Activated CD4-positive, alpha-beta T cell treated with anti-CD3 and anti-CD28 coated beads, Interleukin-2, amount 10 ng/mL, durations not matched to agents 7 days and 5 days (primary cell): ENCODE results near the gene NGEF. TPM values are rescaled to one million over a fixed set of nuclear protein-coding genes. Genes with fewer than 3 reads are reported as not detected.

Source experiments
- CTCF ChIA-PET: fragments of 350-600 bp; sonication (Branson Sonifier 250); formaldehyde crosslinking; loops from one replicate; lab custom pipeline; 2021; ENCODE audit warnings: antibody characterized with exemption; lab: Charles Lee
- POLR2A ChIA-PET: fragments of 350-600 bp; sonication (Branson Sonifier 250); formaldehyde crosslinking; loops from one replicate; lab custom pipeline; 2021; ENCODE audit warnings: antibody characterized with exemption; lab: Charles Lee
- DNase-seq: peaks from one replicate; pipeline ENCODE4 v3.0.0-alpha.2; 2020
- H3K27ac Mint-ChIP-seq: one replicate; pipeline ENCODE4 v1.8.0; 2021; ENCODE audit warnings: mild to moderate bottlenecking, moderate library complexity, mixed read lengths
- H3K27me3 Mint-ChIP-seq: one replicate; pipeline ENCODE4 v1.8.0; 2021; ENCODE audit warnings: mixed read lengths
- H3K36me3 Mint-ChIP-seq: one replicate; pipeline ENCODE4 v1.8.0; 2021; ENCODE audit warnings: low read depth, mixed read lengths
- H3K4me1 Mint-ChIP-seq: one replicate; pipeline ENCODE4 v1.8.0; 2021; ENCODE audit warnings: mixed read lengths
- H3K4me3 Mint-ChIP-seq: one replicate; pipeline ENCODE4 v1.8.0; 2021; ENCODE audit warnings: mild to moderate bottlenecking, moderate library complexity, mixed read lengths
- H3K9me3 Mint-ChIP-seq: one replicate; pipeline ENCODE4 v1.8.0; 2021; ENCODE audit warnings: mixed read lengths
- total RNA-seq, 2 experiments: library from RNA; stranded (reverse); gene quantifications; one replicate each; pipeline ENCODE4 v1.2.3, GENCODE V29; 2021

Gene NGEF
- total RNA-seq, 2 experiments from 2014 or later: not detected

DNA sequence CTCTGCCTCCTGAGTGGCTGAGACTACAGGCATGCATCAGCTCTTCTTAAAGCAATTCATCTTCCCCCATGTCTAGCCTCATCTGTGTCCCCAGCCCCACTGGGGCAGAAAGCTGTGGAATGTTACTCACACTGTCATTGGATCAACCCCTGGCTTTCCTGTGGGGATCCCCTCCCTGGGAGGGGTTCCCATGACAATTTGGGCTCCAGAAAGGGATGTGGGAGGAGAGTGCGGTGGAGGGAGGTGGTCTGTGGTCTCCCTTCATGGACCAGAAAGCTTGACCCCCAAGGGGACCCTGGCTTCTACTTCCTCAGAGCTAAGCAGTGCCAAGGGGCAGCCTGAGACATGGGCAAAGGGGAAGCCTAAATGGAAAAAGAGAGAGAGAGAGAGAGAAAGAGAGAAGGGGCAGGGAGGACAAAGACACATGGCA lies 1.3 kb downstream of the NGEF start:
- no peak overlapping the region for H3K27ac Mint-ChIP-seq
- no peaks in the 10 kb centered on the region for H3K4me1 Mint-ChIP-seq
- POLR2A ChIA-PET: interaction anchor here (0.7 kb wide), 1 partner anchor 101 kb away, joined by 5 read pairs; no protein-coding TSS in a partner anchor
- H3K4me3 Mint-ChIP-seq: no peak overlapping the region
- DNase-seq: no peak
- CTCF ChIA-PET: interaction anchor here (1.0 to 1.3 kb wide), 2 partner anchors 10 to 42 kb away, joined by 3 to 4 read pairs; no protein-coding TSS in a partner anchor
- H3K27me3 Mint-ChIP-seq: peaks cover 3% of the 10 kb centered on the region
- no peaks in the 10 kb centered on the region for H3K36me3 Mint-ChIP-seq
- H3K9me3 Mint-ChIP-seq: peaks cover 5% of the 10 kb centered on the region

DNA sequence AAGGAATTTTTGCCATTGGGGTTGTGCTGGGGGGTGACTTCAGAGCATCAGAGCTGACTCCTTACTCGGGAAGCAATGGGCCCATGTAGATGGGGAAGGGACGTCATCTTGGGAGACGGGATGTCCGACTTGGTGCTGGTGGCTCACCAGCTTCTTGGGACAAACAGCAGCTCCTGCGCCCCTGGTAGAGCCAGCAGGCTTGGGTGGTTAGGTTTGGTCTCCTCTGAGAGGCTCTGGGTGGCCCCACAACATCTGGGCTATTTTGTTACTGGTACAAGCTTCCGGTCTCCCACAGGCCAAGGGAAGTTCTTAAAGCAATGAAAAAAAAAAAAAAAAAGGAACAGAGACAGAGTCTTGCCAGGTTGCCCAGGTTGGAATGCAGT lies 1.8 kb downstream of the NGEF start:
- Mint-ChIP-seq H3K27me3 (peaks cover 3% of the 10 kb centered on the region), H3K36me3 (no peaks in the 10 kb centered on the region), H3K4me1 (no peaks in the 10 kb centered on the region), H3K27ac (no peak overlapping the region), H3K9me3 (peaks cover 5% of the 10 kb centered on the region), H3K4me3 (no peak overlapping the region)
- ChIA-PET CTCF (interaction anchor here (1.0 to 1.3 kb wide), 2 partner anchors 10 to 43 kb away, joined by 3 to 4 read pairs; no protein-coding TSS in a partner anchor), POLR2A (interaction anchor here (0.7 kb wide), 1 partner anchor 102 kb away, joined by 5 read pairs; no protein-coding TSS in a partner anchor)
- no peak for DNase-seq

DNA sequence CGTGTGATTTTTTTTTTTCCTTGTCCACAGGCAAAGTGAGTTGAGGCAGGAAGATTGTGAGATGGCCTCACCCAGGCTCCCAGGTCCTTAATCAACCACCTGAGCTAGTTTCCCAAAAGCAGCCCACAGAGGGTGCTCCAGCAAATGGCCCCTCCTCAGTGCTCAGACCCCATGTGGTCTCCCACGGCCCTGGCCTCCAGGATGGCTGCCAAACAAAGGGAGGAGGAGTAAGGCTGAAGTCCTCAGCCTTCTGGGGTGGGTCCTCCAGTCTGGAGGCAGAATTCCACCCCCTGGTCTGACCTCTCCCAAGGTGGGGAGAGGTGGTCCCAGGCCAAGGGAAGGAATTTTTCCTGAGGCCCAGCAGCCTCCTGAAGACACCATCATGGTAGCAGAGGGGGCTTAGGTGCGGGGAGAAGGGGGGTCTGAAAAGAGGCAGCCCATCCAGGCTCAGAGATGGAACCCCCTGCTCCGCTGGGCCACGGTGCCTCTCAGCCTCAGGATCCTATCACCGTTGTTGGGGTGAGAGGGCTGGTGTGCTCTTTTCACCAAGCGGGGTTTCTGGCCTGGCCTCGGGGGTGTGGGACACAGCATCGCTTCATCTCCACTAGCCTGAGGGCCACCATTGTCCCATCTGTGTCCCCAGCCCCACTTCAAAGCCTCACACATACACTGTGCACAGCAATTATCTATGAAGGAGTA lies 2.3 kb downstream of the NGEF start:
- Mint-ChIP-seq H3K27me3 (peaks cover 3% of the 10 kb centered on the region), H3K4me3 (no peak overlapping the region), H3K9me3 (peaks cover 5% of the 10 kb centered on the region), H3K27ac (no peak overlapping the region), H3K4me1 (no peaks in the 10 kb centered on the region), H3K36me3 (no peaks in the 10 kb centered on the region)
- DNase-seq: no peak
- POLR2A ChIA-PET: no interaction called here
- CTCF ChIA-PET: interaction anchor here (1.3 kb wide), 1 partner anchor 43 kb away, joined by 3 read pairs; no protein-coding TSS in a partner anchor

DNA sequence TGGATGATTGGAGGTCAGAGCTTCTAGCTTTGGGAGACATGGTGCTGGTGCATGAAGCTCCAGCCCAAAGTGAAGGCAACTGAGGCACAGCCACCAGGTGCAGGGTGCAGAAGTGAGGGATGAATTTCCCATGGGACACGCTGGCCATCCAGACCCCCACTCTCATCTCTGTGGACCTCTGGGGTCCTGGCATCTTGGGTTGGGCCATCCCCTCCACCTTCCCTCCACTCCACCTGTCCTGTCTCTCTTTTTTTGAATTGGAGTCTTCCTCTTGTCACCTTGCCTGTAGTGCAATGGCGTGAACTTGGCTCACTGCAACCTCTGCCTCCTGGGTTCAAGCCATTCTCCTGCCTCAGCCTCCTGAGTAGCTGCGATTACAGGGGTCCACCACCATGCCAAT lies 3.4 kb downstream of the NGEF start:
- Mint-ChIP-seq H3K27me3 (peaks cover 3% of the 10 kb centered on the region), H3K9me3 (no peaks in the 10 kb centered on the region), H3K27ac (no peak overlapping the region), H3K36me3 (no peaks in the 10 kb centered on the region), H3K4me3 (no peak overlapping the region), H3K4me1 (no peaks in the 10 kb centered on the region)
- ChIA-PET CTCF (interaction anchor here (0.6 kb wide), 4 partner anchors 107 to 200 kb away, joined by 3 read pairs; no protein-coding TSS in a partner anchor), POLR2A (no interaction called here)
- DNase-seq: no peak

DNA sequence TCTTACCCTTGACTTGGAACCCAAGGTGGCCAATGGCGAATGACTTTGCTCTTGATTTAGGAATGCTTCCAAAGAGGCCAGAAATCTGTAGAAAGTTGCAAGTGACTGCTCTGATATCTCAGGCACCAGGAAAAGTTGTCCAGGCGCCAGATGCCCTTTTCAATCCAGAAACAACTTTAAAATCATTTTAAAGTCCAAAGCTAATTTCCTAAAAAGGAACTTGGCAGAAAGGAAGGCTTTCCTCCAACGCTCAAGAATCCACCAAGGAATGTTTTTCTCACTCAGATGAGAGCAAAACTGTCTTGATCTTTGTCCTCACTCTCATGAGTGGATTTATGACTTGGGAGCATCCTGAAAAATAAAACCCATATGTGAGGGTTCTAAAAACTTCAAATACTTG lies 5.3 kb downstream of the NGEF start:
- DNase-seq: no peak
- POLR2A ChIA-PET: no interaction called here
- CTCF ChIA-PET: interaction anchor here (0.6 to 0.7 kb wide), 2 partner anchors 21 to 390 kb away, joined by 3 to 4 read pairs; no protein-coding TSS in a partner anchor

DNA sequence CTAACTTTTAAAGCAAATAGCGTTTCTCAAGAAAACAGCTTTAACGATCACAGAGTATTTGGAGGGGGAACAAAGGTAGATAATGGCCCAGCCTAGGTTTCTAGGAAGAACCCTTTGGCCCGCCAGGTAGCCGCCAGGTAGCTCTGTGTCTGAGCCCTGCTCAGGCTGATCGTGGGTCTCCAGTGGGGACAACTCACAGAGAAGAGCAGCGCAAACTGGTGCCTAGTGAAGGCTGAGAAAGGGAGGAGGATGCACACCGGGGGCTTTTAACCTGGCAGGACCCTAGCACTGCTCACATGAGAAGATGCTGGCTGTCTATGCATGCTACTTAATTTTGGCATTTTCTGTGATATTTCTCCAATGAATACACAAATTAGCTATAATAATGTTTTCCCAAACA lies 5.8 kb downstream of the NGEF start:
- no peak overlapping the region for H3K27ac Mint-ChIP-seq
- ChIA-PET POLR2A (no interaction called here), CTCF (interaction anchor here (0.7 kb wide), 1 partner anchor 21 kb away, joined by 4 read pairs; no protein-coding TSS in a partner anchor)
- DNase-seq: no peak
- no peak overlapping the region for H3K4me3 Mint-ChIP-seq
- H3K36me3 Mint-ChIP-seq: no peaks in the 10 kb centered on the region
- H3K4me1 Mint-ChIP-seq: no peaks in the 10 kb centered on the region
- H3K27me3 Mint-ChIP-seq: peaks cover 3% of the 10 kb centered on the region
- no peaks in the 10 kb centered on the region for H3K9me3 Mint-ChIP-seq

More for the DNA sequence above, 5.3 kb downstream of the NGEF start:
- Mint-ChIP-seq H3K4me3 (no peak overlapping the region), H3K36me3 (no peaks in the 10 kb centered on the region), H3K27me3 (peaks cover 3% of the 10 kb centered on the region), H3K9me3 (no peaks in the 10 kb centered on the region), H3K4me1 (no peaks in the 10 kb centered on the region), H3K27ac (no peak overlapping the region)

DNA sequence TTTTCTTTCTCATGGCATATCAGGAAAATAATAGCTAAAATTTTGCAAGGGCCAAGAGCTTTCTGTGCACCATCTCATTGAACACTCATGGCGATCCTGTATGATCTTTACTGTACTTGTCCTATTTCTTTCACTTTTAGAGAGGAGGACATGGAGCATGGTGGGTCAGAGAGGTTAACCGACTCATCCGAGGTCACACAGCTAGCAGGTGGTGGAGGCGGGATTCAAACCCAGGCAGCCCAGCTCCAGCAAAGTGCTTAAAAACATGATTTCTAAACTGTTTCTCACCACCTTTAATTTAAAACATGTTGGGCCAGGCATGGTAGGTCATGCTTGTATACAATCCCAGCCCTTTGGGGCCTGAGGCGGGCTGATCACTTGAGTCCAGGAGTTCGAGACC lies 6.4 kb downstream of the NGEF start:
- DNase-seq: no peak

DNA sequence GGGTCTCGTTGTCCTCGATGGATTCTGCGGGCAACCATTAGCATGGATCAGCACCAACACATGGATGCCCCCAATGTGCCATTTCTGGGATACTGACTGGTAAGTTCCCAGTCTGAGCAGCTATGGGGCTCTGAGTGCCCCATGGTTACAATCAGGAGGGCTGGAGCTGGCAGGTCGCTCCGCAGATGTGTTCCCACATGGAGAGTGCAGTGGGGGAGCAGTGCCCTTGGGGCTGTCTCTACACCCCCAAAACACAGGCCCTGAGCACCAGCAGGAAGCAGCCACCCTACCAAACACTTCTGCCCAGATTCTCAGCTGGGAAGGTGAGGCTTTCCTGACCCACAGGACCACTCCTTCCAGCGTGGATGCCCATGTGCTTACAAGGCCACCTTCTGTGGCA lies 8.0 kb downstream of the NGEF start:
- Mint-ChIP-seq H3K9me3 (no peaks in the 10 kb centered on the region), H3K27ac (no peak overlapping the region), H3K36me3 (no peaks in the 10 kb centered on the region), H3K4me3 (no peak overlapping the region), H3K27me3 (peaks cover 3% of the 10 kb centered on the region), H3K4me1 (no peaks in the 10 kb centered on the region)
- no peak for DNase-seq
- CTCF ChIA-PET: no interaction called here
- POLR2A ChIA-PET: no interaction called here

More for the DNA sequence above, 6.4 kb downstream of the NGEF start:
- Mint-ChIP-seq H3K27me3 (peaks cover 3% of the 10 kb centered on the region), H3K27ac (no peak overlapping the region), H3K9me3 (no peaks in the 10 kb centered on the region), H3K4me1 (no peaks in the 10 kb centered on the region), H3K4me3 (no peak overlapping the region), H3K36me3 (no peaks in the 10 kb centered on the region)
- POLR2A ChIA-PET: no interaction called here
- CTCF ChIA-PET: interaction anchor here (0.6 to 1.2 kb wide), 2 partner anchors 13 to 22 kb away, joined by 3 read pairs; no protein-coding TSS in a partner anchor

DNA sequence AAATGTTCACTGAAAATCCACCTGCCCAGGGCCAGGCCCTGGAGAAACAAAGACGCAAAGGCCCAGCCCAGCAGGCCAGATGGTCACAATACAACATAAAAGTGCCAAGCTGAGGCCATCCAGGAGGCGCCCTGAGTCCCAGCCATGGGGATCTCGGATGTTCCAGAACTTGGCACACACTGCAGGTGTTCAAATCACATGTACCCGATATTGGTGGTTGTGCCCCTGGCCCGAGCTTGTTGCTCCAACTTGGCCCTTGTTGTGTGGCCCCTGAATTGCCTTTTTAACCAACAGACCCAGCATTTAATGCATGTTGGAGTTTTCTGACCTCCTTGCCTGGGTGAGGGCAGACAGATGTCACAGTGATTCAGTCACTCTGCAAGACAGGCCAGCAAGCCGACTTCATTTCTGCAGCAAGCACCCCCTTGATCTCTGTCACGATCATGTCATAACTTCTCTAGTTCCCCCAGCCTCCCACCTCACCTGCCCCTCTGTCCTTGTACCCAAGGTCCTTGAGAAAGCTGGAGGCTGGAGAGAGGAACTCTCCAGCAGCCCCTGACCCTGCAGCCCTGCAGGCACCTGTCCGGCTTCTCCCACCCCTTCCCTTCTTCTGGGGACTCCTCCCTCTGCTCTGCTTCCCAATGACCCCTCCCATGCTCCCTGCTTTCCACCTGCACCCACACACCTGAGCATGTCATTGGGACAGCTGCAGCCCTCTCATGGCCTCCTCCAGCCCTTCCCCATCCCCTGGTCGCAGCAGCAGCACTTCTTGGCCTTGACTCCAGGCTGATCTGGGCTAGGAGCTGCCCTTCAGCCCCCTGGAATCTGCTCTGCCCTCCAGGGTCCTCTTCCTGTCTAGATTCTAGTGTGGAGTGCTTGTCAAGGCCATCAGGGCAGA lies 9.1 kb downstream of the NGEF start:
- CTCF ChIA-PET: no interaction called here
- H3K27ac Mint-ChIP-seq: no peak overlapping the region

DNA sequence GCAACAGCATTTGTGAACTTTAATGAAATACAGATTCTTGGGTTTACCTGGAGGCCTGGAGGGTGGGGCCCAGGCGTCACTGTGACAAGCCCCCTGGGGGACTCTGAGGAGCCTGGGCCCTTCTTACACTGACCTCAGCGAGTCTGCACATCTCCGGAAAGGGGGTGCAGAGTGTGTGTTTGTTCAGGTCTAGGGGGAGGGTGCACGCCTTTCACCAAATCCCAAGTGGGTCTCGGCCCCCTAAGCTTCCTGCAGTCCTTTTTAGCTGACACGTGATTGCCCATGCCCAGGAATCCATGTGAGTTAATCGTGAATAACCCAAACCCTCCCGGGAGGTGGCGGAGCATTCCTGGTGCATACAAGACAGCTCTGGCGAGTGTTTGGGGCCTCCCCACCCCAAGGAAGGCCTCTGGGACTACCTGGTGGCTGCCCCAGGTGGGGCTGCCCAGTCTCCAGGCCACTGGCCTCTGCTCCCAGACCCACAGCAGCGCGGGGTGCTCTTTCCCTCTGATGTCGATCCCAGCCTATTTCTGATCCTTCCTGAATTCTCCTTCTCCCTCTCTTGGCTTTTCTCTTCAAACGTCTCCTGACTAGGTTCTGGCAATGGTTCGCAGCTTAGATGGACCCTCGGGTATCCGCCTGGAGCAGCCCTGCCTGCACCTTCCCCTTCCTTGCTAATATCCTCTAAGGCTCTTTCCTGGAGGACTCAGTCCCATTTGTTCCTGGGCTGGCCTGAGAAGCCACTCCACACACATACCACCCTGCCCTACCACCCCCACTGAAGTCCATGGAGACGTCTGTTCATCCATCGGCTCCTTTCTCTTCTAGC lies 10.0 kb downstream of the NGEF start:
- peaks cover 1% of the 10 kb centered on the region for H3K27me3 Mint-ChIP-seq
- H3K36me3 Mint-ChIP-seq: no peaks in the 10 kb centered on the region
- no peaks in the 10 kb centered on the region for H3K9me3 Mint-ChIP-seq
- H3K4me1 Mint-ChIP-seq: no peaks in the 10 kb centered on the region
- ChIA-PET CTCF (no interaction called here), POLR2A (no interaction called here)
- H3K4me3 Mint-ChIP-seq: no peak overlapping the region
- DNase-seq: no peak
- no peak overlapping the region for H3K27ac Mint-ChIP-seq

More for the DNA sequence above, 9.1 kb downstream of the NGEF start:
- DNase-seq: no peak
- Mint-ChIP-seq H3K4me1 (no peaks in the 10 kb centered on the region), H3K9me3 (no peaks in the 10 kb centered on the region), H3K27me3 (peaks cover 3% of the 10 kb centered on the region), H3K36me3 (no peaks in the 10 kb centered on the region), H3K4me3 (no peak overlapping the region)
- POLR2A ChIA-PET: no interaction called here

DNA sequence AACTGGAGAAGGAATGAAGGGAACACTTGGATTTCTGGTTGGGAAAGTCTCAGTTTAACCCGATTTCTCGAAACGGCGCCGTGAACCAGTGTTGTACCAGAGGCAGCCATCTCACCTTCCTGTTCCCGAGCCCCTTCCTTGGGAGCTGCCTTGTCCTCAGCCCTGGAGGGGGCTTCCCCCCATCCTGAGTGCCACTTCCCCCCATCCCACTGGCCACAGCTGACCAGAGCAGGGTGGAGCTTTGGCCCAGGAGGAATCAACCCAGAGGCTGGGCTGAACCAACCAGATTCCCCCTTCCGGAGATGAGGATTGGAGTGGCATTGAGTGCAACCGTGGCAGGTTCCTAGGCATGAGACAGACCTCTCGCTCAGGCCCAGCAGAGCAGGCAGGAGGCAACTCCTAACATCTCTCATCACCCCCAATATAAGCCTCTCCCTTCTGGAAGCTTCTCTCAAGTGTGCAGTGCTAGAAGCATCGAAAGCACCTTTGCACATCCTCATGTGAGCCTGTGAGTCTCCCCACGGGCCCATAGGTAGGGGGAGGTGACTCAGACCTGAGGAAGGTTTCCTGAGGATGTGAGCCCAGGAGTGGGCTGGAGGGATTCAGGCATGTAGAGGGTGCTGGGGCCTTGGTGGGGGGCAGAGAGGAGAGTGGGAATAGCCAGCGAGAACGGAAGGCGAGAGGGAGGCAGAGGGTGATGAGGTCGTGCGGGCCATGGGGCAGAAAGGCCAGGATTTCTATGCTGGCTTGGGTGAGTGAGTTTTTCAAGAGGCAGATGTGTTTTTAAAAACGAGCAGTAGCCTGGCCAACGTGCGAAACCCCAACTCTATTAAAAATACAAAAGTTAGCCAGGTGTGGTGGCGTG lies 11.9 kb downstream of the NGEF start:
- ChIA-PET CTCF (interaction anchor here (0.6 kb wide), 1 partner anchor 203 kb away, joined by 3 read pairs; no protein-coding TSS in a partner anchor), POLR2A (no interaction called here)
- no peak for DNase-seq
- no peaks in the 10 kb centered on the region for H3K36me3 Mint-ChIP-seq
- no peaks in the 10 kb centered on the region for H3K9me3 Mint-ChIP-seq
- H3K27me3 Mint-ChIP-seq: no peaks in the 10 kb centered on the region
- no peak overlapping the region for H3K27ac Mint-ChIP-seq
- no peak overlapping the region for H3K4me3 Mint-ChIP-seq
- no peaks in the 10 kb centered on the region for H3K4me1 Mint-ChIP-seq
